Measurements from ENCODE around the gene GRIK2. TPM values are rescaled to one million over a fixed set of nuclear protein-coding genes. Genes with fewer than 3 reads are reported as not detected.

GRIK2 gene
- total RNA-seq, 2 donors from 2014 or later = 1.00 to 4.5 TPM

GRCh38 chr6:101607111-101607690, 213.7 kb downstream of the GRIK2 start:
- WGBS, 2 experiments (ENCODE audit: insufficient coverage in 1 of 2, insufficient read length in 1 of 2) = 63 to 83% methylated on average over 1 to 4 of the region's 4 CpGs
- Mint-ChIP-seq H3K9me3 (no peaks in the 10 kb centered on the region), H3K4me1 (peaks cover 15% of the 10 kb centered on the region), H3K4me3 (no peak overlapping the region), H3K27me3 (ENCODE audit: insufficient read depth) (no peaks in the 10 kb centered on the region), H3K27ac (no peak overlapping the region), H3K36me3 (ENCODE audit: low read depth) (no peaks in the 10 kb centered on the region)
- Histone ChIP-seq H3K36me3 (ENCODE audit: control insufficient read depth, insufficient read depth, low read length) (no peaks in the 10 kb centered on the region), H3K9me3 (ENCODE audit: control insufficient read depth, low read length) (no peaks in the 10 kb centered on the region), H3K9ac (ENCODE audit: extremely low read depth, low read length, poor library complexity, severe bottlenecking) (no peak overlapping the region), H3K27me3 (ENCODE audit: control insufficient read depth, insufficient read depth, low read length, poor library complexity, severe bottlenecking) (no peaks in the 10 kb centered on the region), H3K4me1 (ENCODE audit: control insufficient read depth, insufficient read depth, low read length) (no peaks in the 10 kb centered on the region), H3K4me3 (ENCODE audit: low read length) (no peak overlapping the region), H3K27ac (ENCODE audit: low read depth, low read length) (no peak overlapping the region)
- no peak for DNase-seq
- no peak for TF ChIP-seq CTCF (conservative IDR thresholded peaks at IDR 0.05)

- H3K4me1 Mint-ChIP-seq = peaks cover 15% of the 10 kb centered on the region
- H3K9me3 Mint-ChIP-seq = no peaks in the 10 kb centered on the region
- Histone ChIP-seq H3K9me3 (ENCODE audit: control insufficient read depth, low read length) (no peaks in the 10 kb centered on the region), H3K4me1 (ENCODE audit: control insufficient read depth, insufficient read depth, low read length) (no peaks in the 10 kb centered on the region), H3K27me3 (ENCODE audit: control insufficient read depth, insufficient read depth, low read length, poor library complexity, severe bottlenecking) (no peaks in the 10 kb centered on the region), H3K9ac (ENCODE audit: extremely low read depth, low read length, poor library complexity, severe bottlenecking) (no peak overlapping the region), H3K27ac (ENCODE audit: low read depth, low read length) (no peak overlapping the region), H3K4me3 (ENCODE audit: low read length) (no peak overlapping the region), H3K36me3 (ENCODE audit: control insufficient read depth, insufficient read depth, low read length) (no peaks in the 10 kb centered on the region)
- no peak for DNase-seq
- no peak overlapping the region for H3K4me3 Mint-ChIP-seq
- H3K27ac Mint-ChIP-seq = no peak overlapping the region
- TF ChIP-seq CTCF (conservative IDR thresholded peaks at IDR 0.05) = no peak
- H3K27me3 Mint-ChIP-seq (ENCODE audit: insufficient read depth) = no peaks in the 10 kb centered on the region
- no peaks in the 10 kb centered on the region for H3K36me3 Mint-ChIP-seq (ENCODE audit: low read depth)
Measured at GRCh38 chr6:101608703-101609102, 215.2 kb downstream of the GRIK2 start.

- Histone ChIP-seq H3K9ac (ENCODE audit: extremely low read depth, low read length, poor library complexity, severe bottlenecking) (no peak overlapping the region), H3K27ac (ENCODE audit: low read depth, low read length) (no peak overlapping the region), H3K27me3 (ENCODE audit: control insufficient read depth, insufficient read depth, low read length, poor library complexity, severe bottlenecking) (no peaks in the 10 kb centered on the region), H3K36me3 (ENCODE audit: control insufficient read depth, insufficient read depth, low read length) (no peaks in the 10 kb centered on the region), H3K4me3 (ENCODE audit: low read length) (no peak overlapping the region), H3K9me3 (ENCODE audit: control insufficient read depth, low read length) (no peaks in the 10 kb centered on the region), H3K4me1 (ENCODE audit: control insufficient read depth, insufficient read depth, low read length) (no peaks in the 10 kb centered on the region)
- Mint-ChIP-seq H3K27me3 (ENCODE audit: insufficient read depth) (no peaks in the 10 kb centered on the region), H3K36me3 (ENCODE audit: low read depth) (no peaks in the 10 kb centered on the region), H3K4me3 (no peak overlapping the region), H3K9me3 (no peaks in the 10 kb centered on the region), H3K4me1 (peaks cover 6% of the 10 kb centered on the region), H3K27ac (no peak overlapping the region)
- DNase-seq = no peak
- TF ChIP-seq CTCF (conservative IDR thresholded peaks at IDR 0.05) = no peak
- 82 to 94% methylated on average over 2 of the region's 2 CpGs for WGBS, 2 experiments (ENCODE audit: insufficient coverage in 1 of 2, insufficient read length in 1 of 2)
Measured at GRCh38 chr6:101613556-101613955, 220.0 kb downstream of the GRIK2 start.

Data from endodermal cell (in vitro differentiated cells).